Activated T-helper 1 cell treated with anti-CD3 and anti-CD28 coated beads, Interleukin-2, amount 50 U/mL, for 16 hours (primary cell): ENCODE measurements around the gene CNTN3.

Experiments used
- DNase-seq, 2 donors: peaks; one replicate each; pipeline ENCODE4 v3.0.0-alpha.2; 2020; ENCODE audit warnings: low read depth in 1 of 2, low spot score in 1 of 2

CNTN3 gene

DNA sequence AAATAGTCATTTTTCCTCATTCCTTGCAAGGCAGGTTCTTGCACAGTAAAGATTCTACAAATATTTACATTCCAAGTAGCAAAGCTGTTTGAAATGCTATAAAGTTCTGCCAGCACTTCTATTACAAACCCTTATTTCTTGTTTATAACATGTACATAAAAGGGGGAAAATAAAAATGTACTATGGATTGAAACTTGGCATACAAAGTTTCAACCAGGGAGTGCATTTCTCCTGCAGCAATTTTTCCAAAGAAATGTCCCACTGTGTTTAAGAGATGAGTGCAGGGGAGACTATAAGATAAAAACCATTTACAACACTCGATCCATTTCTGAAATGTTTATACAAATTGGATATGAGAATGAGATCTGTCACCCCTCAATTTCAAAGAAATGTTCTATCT is 3.3 kb downstream of the CNTN3 start:
- no peak for DNase-seq

DNA sequence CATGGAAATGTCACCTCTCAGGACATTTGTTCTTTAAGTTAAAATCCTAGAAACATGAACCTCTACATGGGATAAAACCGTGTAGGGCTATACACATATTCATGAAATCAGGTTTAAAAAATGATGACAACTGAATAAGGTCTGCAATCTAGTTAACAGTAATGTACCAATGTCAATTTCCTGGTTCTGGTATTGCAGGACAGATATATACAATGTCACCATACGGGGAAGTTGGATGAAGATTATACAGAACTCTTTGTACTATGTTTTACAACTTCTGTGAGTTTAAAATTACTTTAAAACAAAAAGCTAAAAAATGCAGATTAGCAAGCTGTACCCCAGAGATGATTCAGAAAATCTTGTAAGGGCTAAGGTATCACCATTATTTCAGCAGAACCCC is 6.7 kb downstream of the CNTN3 start:
- no peak for DNase-seq

DNA sequence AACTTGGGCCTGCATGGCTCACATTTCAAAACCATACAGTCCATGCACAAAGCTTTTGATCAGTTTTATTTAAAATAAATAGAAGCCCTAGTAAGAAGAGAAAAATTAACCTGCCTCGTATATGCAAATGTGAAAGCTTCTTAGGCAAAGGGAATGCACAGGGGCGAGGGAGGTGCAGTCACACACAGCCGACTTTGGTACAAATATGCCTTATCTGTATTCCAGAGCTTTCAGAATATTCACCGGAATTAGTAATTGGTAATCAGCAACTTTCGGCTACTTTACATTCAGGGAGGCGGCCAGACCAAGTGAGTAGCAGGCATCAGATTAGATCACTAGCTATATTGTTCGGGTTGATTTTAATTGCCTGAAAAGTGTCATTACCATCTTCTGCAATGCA is 7.5 kb downstream of the CNTN3 start:
- no peak for DNase-seq

DNA sequence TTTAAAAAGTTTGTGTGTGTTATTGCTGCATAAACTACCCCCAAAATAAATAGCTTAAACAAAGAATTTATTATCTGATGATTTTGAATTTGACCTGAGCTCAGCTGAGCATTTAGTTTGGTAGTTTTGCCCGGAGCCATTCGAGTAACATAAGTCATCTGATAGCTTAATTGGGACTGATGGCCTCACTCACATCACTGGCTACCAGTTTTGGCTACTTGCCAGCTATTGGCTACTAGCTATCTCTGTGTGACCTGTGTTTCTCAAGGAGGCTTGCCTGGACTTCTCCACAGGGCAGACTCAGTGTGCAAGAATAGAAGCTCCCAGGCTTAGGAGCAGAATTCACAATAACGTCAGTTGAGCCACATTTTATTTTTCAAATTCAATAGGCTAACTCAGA is 9.0 kb downstream of the CNTN3 start:
- DNase-seq, result no peak

DNA sequence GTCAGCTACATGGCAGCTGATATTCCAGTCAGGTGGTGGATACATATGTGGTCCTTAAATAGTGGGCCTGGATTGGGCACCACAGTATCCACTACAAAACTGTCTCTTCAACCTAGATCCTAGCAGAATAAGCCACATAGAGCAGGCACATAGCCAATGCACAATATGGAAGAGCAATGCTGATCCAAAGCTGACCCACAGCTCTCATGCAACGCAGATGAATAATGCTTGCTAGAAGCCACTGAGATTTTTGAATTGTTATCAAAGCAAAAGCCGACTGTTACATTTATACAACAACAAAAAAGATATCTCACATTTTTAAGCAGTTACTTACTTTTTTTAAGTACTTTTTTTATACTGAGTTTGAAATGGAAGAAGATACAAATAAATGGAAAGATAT is 11.2 kb downstream of the CNTN3 start:
- DNase-seq, result no peak

DNA sequence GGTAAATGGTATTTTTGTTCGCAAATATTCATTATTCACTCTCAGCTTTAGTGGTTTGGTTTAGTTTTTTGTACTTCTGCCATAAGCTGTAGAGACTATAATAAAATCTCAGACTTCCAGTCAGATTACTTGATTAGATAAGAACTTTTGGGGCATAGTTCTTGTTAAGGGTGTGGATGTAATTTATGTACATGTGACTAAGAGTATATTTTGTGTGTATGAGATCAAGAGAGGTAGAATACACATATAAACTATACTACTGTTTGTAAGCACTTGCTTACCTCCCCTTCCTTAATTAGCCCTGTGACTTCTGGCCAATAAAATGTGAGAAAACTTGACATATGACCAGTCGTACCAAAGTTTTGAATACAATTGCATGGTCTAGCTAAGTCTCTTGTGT is 12.0 kb downstream of the CNTN3 start:
- DNase-seq, result no peak

DNA sequence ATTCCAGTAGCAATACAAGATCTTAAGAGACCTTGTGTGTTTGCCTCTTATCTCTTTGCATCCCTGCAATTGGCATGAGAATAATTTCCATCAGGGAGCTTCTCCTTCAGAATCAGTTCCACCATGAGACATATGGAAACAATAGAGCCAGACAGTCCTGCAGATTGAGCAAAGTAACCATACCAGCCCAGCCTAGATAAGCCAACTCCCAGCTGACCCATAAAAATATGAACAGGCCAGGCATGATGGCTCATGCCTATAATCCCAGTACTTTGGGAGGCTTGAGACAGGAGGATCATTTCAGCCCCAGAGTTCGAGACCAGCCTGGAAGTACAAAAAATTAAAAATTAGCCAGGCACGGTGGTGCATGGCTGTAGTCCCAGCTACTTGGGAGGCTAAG is 12.7 kb downstream of the CNTN3 start:
- DNase-seq, result no peak

DNA sequence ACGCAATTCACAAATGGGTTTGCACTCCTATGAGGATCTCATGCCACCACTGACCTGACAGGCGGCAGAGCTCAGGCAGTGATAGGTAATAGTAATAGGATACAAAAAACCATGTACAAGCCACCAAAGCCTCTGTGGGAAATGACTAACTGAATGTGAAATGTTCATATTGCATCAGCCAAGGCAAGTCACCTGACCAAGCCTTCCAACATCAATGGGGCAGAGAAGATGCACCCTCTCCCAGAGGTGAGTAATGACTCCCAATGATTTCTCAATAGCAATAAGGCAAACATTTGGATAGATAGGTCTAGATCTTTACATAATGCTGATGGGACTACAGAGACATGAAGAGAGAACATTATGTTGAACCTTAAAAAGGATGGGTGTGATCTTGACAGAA is 14.9 kb downstream of the CNTN3 start:
- no peak for DNase-seq

DNA sequence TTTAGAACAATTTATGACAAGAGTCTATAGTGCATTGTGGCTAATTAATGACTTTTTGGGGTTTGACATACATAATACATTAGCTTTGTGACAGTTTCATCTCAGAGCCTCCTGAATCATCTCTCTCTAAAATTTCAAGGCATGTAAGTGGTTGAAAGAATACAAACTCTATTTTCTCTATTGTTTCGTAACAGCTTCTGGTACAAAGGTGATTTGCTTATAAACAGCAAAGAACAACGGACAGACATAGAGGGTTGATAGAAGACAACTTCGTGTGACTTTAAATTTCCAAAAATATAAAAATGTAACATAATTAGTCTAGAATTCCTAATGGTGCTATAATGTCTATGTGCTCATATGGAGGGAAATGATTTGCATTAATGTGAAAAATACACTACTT is 21.3 kb downstream of the CNTN3 start:
- DNase-seq, result no peak

DNA sequence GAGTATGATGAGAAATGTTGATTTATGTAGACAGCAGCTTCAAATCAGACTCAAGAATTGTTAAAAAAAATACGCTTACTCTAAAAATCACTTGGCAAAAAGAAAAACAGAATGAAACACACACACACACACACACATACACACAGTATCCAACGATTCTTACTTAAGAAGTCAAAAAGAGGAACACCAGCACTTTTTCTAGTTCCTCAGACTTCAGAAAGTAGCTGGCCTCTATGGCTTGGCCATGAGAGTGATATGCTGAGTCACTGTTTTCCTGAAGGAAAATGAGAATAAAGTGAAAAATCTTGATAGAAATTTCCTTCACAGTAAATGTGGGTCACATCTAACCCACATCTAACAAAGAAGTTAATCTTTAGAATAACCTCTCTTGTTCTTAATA is 22.1 kb downstream of the CNTN3 start:
- DNase-seq, result no peak

DNA sequence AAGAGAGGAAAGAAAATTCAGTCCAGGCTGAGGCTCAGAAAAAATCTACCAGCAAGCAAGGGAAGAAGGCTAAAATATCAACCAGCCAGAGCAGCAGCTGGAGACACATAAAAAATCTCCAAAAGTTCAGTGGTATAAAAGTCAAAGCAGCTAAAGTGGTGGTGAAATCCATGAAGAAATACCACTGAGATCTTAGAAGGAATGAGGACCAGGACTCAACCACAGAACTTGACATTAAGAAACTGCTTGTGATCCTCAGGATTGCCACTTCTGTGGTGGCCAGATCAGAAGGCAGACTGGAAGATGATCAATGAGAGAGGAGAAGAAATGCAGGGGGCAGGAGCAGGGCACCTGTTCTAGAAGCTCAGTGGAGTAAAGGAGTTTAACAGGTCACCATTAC is 22.5 kb downstream of the CNTN3 start:
- DNase-seq, result no peak

DNA sequence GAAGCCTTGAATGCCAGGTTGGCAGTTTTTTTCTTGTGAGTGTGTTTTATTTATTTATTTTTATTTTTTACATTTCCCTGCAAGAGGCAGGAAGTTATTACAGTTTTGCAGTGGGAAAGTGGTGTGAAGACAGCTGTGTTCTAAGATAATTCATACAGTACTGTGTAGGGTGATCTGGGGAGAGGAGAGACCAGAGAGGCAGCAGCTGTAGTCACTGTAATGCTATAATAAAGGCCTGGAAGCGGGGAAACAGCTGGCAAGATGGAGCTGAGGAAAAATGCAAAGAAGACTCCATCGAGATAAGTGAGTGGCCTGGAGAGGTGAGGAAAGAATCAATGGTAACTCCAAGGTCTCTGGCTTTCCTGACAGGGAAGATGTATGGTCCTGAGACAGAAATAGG is 23.1 kb downstream of the CNTN3 start:
- no peak for DNase-seq

DNA sequence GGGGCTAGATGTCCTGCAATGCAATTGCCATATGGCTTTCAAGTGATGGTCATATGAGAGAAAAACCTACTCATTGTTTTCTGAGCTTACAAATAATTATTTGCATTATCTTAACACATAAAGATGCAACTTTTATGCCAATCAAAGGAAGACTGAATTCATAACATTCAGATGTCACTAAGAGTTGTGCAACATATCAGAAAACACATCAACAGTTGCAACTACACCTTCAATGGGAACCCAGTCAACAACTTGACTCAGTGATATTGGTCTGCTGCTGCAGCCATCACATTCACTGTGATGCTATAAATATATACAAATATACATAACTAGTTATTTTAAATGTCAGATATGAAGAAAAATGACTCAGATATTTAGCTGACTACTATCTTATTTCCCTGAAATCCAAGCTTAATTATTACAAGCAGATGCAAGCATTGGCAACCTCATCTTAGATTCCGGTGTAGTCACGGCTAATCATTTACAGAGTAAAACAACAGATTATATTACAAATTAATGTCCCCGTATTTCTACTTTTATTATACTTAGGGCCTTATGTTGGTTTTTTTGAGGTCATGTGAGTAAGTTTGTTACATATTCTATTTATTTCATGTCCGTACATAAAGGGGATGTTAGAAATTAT is 23.7 kb downstream of the CNTN3 start:
- no peak for DNase-seq

DNA sequence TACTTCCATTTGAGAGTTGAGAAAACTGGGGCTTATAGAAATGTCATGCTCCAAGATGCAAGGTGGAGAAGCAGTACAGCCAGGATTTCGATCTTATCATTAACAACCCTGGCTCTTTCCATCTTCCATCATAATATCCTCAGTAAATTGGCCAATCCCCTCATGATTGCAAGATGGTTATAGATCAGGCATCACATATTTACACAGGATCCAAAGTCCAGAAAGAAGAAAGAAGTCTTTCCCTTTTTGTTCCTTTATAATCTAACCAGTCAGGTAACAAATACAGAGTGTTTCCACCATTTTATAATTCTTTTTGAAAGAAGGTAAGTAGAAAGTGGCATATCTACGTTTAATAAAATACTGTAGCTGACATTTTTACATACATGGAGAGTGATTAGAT is 29.7 kb downstream of the CNTN3 start:
- DNase-seq, result no peak

DNA sequence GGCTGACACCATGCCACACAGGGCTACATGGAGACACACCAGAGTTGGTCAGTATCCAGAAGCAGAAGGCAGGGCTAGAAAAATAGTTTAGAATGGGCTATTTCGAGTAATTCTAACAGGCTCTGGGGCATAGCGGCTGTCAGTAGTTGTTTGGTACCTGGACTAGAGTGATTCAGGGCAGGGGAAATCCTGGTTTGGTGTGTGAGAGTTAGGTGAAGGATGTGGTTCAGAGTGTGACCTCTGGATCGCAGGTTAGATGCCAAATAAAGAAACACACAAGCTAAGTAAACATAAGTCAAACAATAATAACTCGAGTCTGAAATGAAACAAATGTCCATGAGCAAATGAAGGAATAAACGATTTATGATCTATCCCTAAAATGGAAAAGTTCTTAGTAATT is 31.5 kb downstream of the CNTN3 start:
- no peak for DNase-seq

DNA sequence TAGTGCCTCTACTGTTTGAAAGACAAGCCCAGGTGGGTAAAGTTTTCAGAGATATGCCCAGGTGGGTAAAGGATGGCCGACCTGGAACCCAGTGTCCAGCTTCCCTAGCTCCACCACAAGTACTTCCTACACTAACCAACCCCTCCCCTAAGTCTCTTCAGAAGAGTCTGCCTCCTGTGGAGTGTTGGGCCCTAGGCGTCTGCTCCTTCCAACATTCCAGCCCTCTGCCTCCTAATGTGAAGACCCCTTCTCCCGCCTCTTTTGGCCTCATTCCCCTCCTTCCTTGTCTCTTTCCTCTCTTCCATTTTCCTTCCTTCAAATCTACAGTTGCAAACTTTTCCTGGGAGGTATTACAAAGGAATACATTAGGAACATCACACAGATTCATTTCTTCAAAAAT is 38.6 kb downstream of the CNTN3 start:
- no peak for DNase-seq

DNA sequence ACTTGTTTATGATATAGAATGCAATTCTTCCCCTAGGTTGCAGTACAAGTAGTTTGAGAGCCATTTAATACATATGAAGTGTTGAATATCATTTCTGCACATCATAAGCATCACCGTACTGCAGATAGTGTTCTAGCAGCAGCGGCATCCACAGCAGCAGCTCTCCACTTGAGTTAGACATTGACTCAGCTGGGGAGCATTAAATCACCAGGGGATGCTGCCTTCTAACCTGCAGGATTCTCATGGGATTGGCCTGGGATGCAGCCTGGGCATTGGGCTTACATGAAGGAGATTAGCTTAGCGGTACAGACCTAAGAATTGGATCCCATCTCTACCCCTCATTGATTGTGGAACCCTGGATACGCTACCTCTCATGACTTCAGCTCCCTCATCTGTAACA is 43.3 kb downstream of the CNTN3 start:
- DNase-seq, result no peak
